Measurements from ENCODE around the gene ATP2B3.

The ATP2B3 gene

DNA sequence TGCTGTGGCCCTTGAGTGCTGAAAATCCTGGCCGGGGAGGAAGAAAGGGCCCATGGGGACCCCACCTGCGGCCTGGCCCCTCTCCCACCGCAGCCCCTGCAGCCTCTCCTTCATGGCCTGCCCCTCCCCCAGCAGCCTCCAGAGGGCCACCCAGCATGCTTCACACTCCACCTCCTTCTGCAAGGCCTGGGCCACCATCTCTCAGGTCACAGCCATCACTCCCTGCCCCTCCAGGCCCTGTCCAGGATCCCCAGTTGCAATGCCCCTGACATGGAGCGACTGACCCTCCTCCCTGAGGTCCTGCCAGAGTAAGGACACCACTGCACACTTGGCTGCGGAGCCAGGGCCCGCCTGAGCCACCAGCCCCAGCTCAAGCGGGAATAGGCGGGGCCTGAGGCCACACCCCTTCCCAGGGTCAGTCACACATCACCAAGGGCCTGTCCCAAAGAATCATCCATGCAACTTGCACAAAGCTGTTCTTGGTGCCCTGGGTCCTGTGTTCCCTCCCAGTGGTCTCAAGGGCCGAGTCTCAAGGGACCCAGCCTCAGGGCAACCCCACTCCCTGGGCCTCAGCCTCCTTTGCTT lies 48.6 kb downstream of the ATP2B3 start:
- Histone ChIP-seq H3K4me3 (no peak overlapping the region), H3K36me3 (ENCODE audit: insufficient read depth, low read length) (no peaks in the 10 kb centered on the region; the same call in 1 of the 2 replicates), H3K9me3 (ENCODE audit: low read depth, low read length) (no peaks in the 10 kb centered on the region), H3K9ac (ENCODE audit: insufficient read length) (no peak overlapping the region), H3K27ac (no peak overlapping the region)
- no peak for DNase-seq (ENCODE audit: low read depth, low spot score)
- TF ChIP-seq EZH2 (IDR thresholded peaks at IDR 0.05) (no peak), FOXP2 (optimal IDR thresholded peaks at IDR 0.05; ENCODE audit: control extremely low read depth, extremely low read length, insufficient read depth) (no peak), POLR2AphosphoS5 (IDR thresholded peaks at IDR 0.05; ENCODE audit: borderline replicate concordance, low read depth, low read length) (no peak)

DNA sequence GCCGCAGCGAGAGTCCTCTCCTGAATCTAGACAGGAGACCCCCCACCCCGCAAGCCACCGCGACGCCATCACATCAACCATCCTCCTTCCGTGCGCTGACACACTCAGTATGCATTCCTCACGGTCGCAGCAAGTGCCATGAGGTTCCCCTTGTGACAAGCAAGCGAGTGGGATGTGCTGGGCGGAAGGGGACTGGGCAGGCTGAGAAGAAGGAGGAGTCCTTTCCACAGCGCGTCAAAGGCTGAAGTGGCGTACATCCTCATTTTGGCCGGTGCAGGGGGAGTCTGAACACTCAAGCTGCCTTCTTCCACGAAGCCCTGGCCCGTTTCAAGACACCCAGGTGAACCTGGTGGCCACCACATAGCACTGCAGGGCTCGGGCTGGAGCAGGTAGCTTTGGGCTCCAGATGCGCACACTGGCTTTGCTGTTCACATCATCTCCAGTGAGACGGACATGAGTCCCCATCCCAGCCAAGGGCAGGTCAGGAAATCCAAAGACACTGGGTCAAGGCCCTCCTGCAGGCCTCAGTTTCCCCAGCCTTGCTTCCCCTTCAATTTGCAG lies 51.1 kb downstream of the ATP2B3 start:
- Histone ChIP-seq H3K9me3 (ENCODE audit: low read depth, low read length) (no peaks in the 10 kb centered on the region), H3K27ac (no peak overlapping the region), H3K36me3 (ENCODE audit: insufficient read depth, low read length) (no peaks in the 10 kb centered on the region), H3K4me3 (no peak overlapping the region), H3K9ac (ENCODE audit: insufficient read length) (no peak overlapping the region)
- DNase-seq (ENCODE audit: low read depth, low spot score), result no peak
- no peak for TF ChIP-seq EZH2 (IDR thresholded peaks at IDR 0.05)
- no peak for TF ChIP-seq POLR2AphosphoS5 (IDR thresholded peaks at IDR 0.05; ENCODE audit: borderline replicate concordance, low read depth, low read length)
- TF ChIP-seq FOXP2 (optimal IDR thresholded peaks at IDR 0.05; ENCODE audit: control extremely low read depth, extremely low read length, insufficient read depth), result no peak

DNA sequence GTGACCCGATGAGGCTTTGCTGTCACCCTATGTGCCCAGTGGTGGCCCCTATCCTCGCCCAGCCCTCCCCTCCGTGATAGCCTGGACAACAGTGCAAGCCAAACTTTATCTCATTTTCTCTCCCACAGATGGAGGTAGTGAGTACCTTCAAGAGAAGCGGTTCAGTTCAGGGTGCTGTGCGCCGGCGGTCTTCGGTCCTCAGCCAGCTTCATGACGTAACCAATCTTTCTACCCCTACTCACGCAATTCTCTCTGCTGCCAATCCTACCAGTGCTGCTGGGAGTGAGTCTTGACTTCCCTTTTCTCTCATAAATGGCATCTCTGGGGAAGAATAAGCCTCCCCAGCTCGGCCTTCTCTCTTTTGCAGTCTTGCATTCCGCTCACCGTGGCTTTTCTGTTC lies 52.0 kb downstream of the ATP2B3 start:
- no peaks in the 10 kb centered on the region for H3K9me3 ChIP-seq (ENCODE audit: low read depth, low read length)

DNA sequence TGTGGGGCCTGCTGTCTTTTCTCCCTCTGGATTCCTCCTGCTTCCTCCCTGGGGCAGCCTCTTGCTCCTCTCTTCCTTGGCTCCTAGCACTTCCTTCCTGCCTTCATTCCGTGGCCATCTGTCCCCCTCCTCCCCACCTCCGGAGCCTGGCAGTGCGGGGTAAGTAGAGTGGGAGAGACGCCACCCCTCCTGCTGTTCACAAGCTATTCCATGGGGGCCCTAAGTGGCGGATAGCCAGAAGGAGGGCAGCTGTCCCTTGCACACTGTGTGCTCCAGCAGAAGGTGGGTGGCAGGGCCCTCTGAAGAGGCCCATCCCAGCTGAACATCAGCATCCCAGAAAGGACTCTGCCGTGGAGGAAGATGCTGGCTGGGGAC lies 54.1 kb downstream of the ATP2B3 start:
- Histone ChIP-seq H3K9ac (ENCODE audit: insufficient read length) (no peak overlapping the region), H3K27ac (no peak overlapping the region), H3K9me3 (ENCODE audit: low read depth, low read length) (no peaks in the 10 kb centered on the region), H3K36me3 (ENCODE audit: insufficient read depth, low read length) (no peaks in the 10 kb centered on the region), H3K4me3 (no peak overlapping the region)
- TF ChIP-seq FOXP2 (optimal IDR thresholded peaks at IDR 0.05; ENCODE audit: control extremely low read depth, extremely low read length, insufficient read depth) (no peak), EZH2 (IDR thresholded peaks at IDR 0.05) (no peak), POLR2AphosphoS5 (IDR thresholded peaks at IDR 0.05; ENCODE audit: borderline replicate concordance, low read depth, low read length) (no peak)
- no peak for DNase-seq (ENCODE audit: low read depth, low spot score)

More for the DNA sequence above, 52.0 kb downstream of the ATP2B3 start:
- Histone ChIP-seq H3K36me3 (ENCODE audit: insufficient read depth, low read length) (no peaks in the 10 kb centered on the region), H3K4me3 (no peak overlapping the region), H3K27ac (no peak overlapping the region), H3K9ac (ENCODE audit: insufficient read length) (no peak overlapping the region)
- TF ChIP-seq EZH2 (IDR thresholded peaks at IDR 0.05) (no peak), FOXP2 (optimal IDR thresholded peaks at IDR 0.05; ENCODE audit: control extremely low read depth, extremely low read length, insufficient read depth) (no peak), POLR2AphosphoS5 (IDR thresholded peaks at IDR 0.05; ENCODE audit: borderline replicate concordance, low read depth, low read length) (no peak)
- no peak for DNase-seq (ENCODE audit: low read depth, low spot score)

DNA sequence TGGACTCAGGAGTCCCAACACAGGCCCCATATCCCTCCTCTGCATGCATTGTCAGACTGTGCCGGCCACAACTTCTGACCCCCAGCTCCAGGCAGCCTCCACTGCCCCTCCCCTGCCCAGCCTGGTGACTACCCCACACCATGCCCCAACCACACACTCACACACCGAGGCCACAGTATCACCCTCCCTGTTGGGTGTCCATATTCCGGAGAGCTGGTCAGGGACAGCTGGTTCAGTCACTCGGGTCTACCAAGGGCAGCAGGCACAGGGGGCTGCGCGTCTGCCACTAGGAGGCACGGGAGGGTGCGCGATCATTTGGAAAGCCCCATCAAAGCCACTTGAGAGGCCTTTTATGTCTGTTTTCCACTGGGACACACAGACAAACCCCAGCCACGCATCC lies 55.2 kb downstream of the ATP2B3 start:
- H3K9me3 ChIP-seq (ENCODE audit: low read depth, low read length), result no peaks in the 10 kb centered on the region
- no peaks in the 10 kb centered on the region for H3K36me3 ChIP-seq (ENCODE audit: insufficient read depth, low read length)
- TF ChIP-seq FOXP2 (optimal IDR thresholded peaks at IDR 0.05; ENCODE audit: control extremely low read depth, extremely low read length, insufficient read depth), result no peak
- no peak for TF ChIP-seq EZH2 (IDR thresholded peaks at IDR 0.05)
- TF ChIP-seq POLR2AphosphoS5 (IDR thresholded peaks at IDR 0.05; ENCODE audit: borderline replicate concordance, low read depth, low read length), result no peak
- DNase-seq (ENCODE audit: low read depth, low spot score), result no peak
- no peak overlapping the region for H3K9ac ChIP-seq (ENCODE audit: insufficient read length)
- H3K27ac ChIP-seq, result no peak overlapping the region
- no peak overlapping the region for H3K4me3 ChIP-seq

DNA sequence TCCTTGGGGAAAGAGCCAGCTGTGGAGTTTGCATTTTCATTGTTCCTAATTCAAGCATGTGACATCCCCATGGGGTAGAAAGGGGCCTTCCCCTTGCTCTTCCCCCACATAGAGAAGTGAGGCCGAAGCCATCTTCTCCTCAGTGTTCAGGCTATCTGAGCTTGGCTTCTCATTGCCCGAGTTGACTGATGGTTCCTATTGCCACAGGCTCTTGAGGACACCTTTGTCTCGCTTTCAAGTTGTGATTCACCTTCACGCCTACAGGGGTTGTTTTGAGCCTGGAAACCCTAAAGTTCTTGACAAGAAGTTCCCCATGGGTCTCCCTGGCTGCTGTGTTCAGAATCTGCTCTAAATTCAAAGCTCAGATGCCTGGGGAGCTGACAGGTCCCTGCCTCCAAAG lies 56.5 kb downstream of the ATP2B3 start:
- Histone ChIP-seq H3K4me3 (no peak overlapping the region), H3K9ac (ENCODE audit: insufficient read length) (no peak overlapping the region), H3K9me3 (ENCODE audit: low read depth, low read length) (no peaks in the 10 kb centered on the region), H3K36me3 (ENCODE audit: insufficient read depth, low read length) (no peaks in the 10 kb centered on the region), H3K27ac (no peak overlapping the region)
- TF ChIP-seq POLR2AphosphoS5 (IDR thresholded peaks at IDR 0.05; ENCODE audit: borderline replicate concordance, low read depth, low read length), result no peak
- TF ChIP-seq EZH2 (IDR thresholded peaks at IDR 0.05), result no peak
- no peak for TF ChIP-seq FOXP2 (optimal IDR thresholded peaks at IDR 0.05; ENCODE audit: control extremely low read depth, extremely low read length, insufficient read depth)
- no peak for DNase-seq (ENCODE audit: low read depth, low spot score)

DNA sequence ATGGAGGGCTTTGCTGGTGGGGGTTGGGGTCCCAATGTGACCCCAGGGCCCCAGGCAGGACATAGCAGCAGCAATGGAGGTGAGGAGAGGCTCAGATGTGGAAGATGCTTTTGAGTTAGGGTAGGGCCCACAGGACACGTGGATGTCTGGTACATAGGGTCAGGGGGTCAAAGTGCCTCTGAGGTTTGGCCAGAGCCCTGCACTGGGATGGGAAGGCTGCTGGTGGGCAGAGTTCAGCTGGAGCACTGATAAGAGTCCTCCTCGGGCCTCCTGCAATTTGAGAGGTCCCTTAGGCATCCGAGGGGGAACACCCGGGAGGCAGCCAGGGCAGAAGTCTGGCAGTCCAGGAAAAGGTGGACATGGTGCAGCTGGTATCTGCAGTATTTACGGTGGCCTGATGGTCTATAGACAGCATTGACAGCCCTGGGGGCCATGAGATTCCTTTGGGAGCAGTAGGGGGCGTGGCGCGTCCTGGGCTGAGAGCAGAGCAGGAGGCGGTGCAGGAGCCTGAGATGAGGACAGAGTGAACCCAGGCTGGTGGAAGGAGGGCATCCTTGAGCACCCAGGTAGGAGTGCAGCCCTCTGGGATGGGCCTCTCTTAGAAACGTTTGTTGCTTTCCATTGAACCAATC lies 58.9 kb downstream of the ATP2B3 start:
- Histone ChIP-seq H3K36me3 (ENCODE audit: insufficient read depth, low read length) (no peaks in the 10 kb centered on the region), H3K27ac (no peak overlapping the region), H3K9me3 (ENCODE audit: low read depth, low read length) (no peaks in the 10 kb centered on the region), H3K9ac (ENCODE audit: insufficient read length) (no peak overlapping the region), H3K4me3 (no peak overlapping the region)
- TF ChIP-seq POLR2AphosphoS5 (IDR thresholded peaks at IDR 0.05; ENCODE audit: borderline replicate concordance, low read depth, low read length), result no peak
- TF ChIP-seq EZH2 (IDR thresholded peaks at IDR 0.05), result no peak
- TF ChIP-seq FOXP2 (optimal IDR thresholded peaks at IDR 0.05; ENCODE audit: control extremely low read depth, extremely low read length, insufficient read depth), result no peak
- no peak for DNase-seq (ENCODE audit: low read depth, low spot score)

DNA sequence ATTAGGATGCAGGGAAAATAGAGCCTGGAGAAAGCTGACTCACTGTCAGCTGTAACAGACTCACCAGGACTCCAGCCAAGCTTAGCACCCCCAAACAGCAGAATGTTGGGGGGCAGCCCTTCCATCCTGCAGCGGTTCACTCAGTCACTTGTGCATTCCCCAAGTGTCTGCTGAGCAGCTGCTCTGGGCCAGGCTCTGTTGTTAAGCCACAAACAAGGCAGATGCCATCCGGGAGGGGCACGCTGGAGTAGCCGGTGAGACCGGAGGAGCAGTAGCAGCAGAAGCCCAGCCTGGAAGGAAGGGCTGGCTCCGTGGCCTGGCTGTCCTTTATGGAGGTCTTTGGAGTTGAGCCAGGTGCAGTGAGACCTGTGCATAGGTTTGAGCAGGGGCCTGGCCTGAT lies 59.5 kb downstream of the ATP2B3 start:
- no peak overlapping the region for H3K4me3 ChIP-seq
- no peaks in the 10 kb centered on the region for H3K36me3 ChIP-seq (ENCODE audit: insufficient read depth, low read length)
- no peak overlapping the region for H3K9ac ChIP-seq (ENCODE audit: insufficient read length)
- no peak for TF ChIP-seq POLR2AphosphoS5 (IDR thresholded peaks at IDR 0.05; ENCODE audit: borderline replicate concordance, low read depth, low read length)
- DNase-seq (ENCODE audit: low read depth, low spot score), result no peak
- H3K9me3 ChIP-seq (ENCODE audit: low read depth, low read length), result no peaks in the 10 kb centered on the region
- no peak overlapping the region for H3K27ac ChIP-seq

All from SK-N-MC (cell line).